HEK293 (cell line): Measurements from ENCODE around the gene POMP.

ENCODE experiments used
- BCL11B ChIP-seq: fragments of 450-650 bp; formaldehyde crosslinking; IDR thresholded peaks from 2 replicates; pipeline ENCODE4 v1.5.1; 2016; ENCODE audit warnings: low read depth, missing biosample characterization, missing genetic modification characterization
- CTCF ChIP-seq: fragments of 450-650 bp; formaldehyde crosslinking; IDR thresholded peaks from 2 replicates; pipeline ENCODE4 v1.5.1; 2016; ENCODE audit warnings: missing biosample characterization, missing genetic modification characterization
- OSR2 ChIP-seq: fragments of 450-650 bp; formaldehyde crosslinking; IDR thresholded peaks from 2 replicates; pipeline ENCODE4 v1.5.1; 2016; ENCODE audit warnings: missing biosample characterization, missing genetic modification characterization
- TCF7L2 ChIP-seq: IDR thresholded peaks from 2 replicates; pipeline ENCODE4 v1.6.1; 2011; ENCODE audit warnings: low read depth, mild to moderate bottlenecking, inconsistent platforms, low read length, moderate library complexity, borderline replicate concordance
- ZBTB49 ChIP-seq: fragments of 450-650 bp; formaldehyde crosslinking; IDR thresholded peaks from 2 replicates; pipeline ENCODE4 v1.5.1; 2016; ENCODE audit warnings: missing biosample characterization, missing genetic modification characterization, low read depth
- ZNF121 ChIP-seq: fragments of 450-650 bp; formaldehyde crosslinking; IDR thresholded peaks from 2 replicates; pipeline ENCODE4 v1.5.1; 2016; ENCODE audit warnings: missing biosample characterization, missing genetic modification characterization
- ZNF24 ChIP-seq: fragments of 450-650 bp; formaldehyde crosslinking; IDR thresholded peaks from 2 replicates; pipeline ENCODE4 v1.5.1; 2016; ENCODE audit warnings: missing biosample characterization, missing genetic modification characterization
- ZNF513 ChIP-seq: fragments of 450-650 bp; IDR thresholded peaks from 2 replicates; pipeline ENCODE4 v1.5.1; 2018; ENCODE audit warnings: missing biosample characterization, missing genetic modification characterization
- TF ChIP-seq, protein P1 (sequence below): fragments of 450-650 bp; formaldehyde crosslinking; IDR thresholded peaks from 2 replicates; pipeline ENCODE4 v1.5.1; 2016; ENCODE audit warnings: missing biosample characterization, missing genetic modification characterization, low read depth
- TF ChIP-seq, protein P2 (sequence below): fragments of 450-650 bp; formaldehyde crosslinking; IDR thresholded peaks from 2 replicates; pipeline ENCODE4 v1.5.1; 2017; ENCODE audit warnings: missing biosample characterization, missing genetic modification characterization
- TF ChIP-seq, protein P3 (sequence below): fragments of 450-650 bp; formaldehyde crosslinking; IDR thresholded peaks from 2 replicates; pipeline ENCODE4 v1.5.1; 2016; ENCODE audit warnings: missing biosample characterization, missing genetic modification characterization

- TF ChIP-seq, protein P1, sequence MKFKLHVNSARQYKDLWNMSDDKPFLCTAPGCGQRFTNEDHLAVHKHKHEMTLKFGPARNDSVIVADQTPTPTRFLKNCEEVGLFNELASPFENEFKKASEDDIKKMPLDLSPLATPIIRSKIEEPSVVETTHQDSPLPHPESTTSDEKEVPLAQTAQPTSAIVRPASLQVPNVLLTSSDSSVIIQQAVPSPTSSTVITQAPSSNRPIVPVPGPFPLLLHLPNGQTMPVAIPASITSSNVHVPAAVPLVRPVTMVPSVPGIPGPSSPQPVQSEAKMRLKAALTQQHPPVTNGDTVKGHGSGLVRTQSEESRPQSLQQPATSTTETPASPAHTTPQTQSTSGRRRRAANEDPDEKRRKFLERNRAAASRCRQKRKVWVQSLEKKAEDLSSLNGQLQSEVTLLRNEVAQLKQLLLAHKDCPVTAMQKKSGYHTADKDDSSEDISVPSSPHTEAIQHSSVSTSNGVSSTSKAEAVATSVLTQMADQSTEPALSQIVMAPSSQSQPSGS, result no peak
- TF ChIP-seq ZNF24 (tag by site-specific recombination) (no peak), TCF7L2 (no peak), CTCF (tag by site-specific recombination) (no peak), OSR2 (tag by site-specific recombination) (no peak), ZBTB49 (tag by site-specific recombination) (no peak), ZNF513 (tag by site-specific recombination) (no peak), BCL11B (no peak), ZNF121 (no peak)
- TF ChIP-seq, protein P2, sequence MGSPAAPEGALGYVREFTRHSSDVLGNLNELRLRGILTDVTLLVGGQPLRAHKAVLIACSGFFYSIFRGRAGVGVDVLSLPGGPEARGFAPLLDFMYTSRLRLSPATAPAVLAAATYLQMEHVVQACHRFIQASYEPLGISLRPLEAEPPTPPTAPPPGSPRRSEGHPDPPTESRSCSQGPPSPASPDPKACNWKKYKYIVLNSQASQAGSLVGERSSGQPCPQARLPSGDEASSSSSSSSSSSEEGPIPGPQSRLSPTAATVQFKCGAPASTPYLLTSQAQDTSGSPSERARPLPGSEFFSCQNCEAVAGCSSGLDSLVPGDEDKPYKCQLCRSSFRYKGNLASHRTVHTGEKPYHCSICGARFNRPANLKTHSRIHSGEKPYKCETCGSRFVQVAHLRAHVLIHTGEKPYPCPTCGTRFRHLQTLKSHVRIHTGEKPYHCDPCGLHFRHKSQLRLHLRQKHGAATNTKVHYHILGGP (tag by site-specific recombination), result no peak
- TF ChIP-seq, protein P3, sequence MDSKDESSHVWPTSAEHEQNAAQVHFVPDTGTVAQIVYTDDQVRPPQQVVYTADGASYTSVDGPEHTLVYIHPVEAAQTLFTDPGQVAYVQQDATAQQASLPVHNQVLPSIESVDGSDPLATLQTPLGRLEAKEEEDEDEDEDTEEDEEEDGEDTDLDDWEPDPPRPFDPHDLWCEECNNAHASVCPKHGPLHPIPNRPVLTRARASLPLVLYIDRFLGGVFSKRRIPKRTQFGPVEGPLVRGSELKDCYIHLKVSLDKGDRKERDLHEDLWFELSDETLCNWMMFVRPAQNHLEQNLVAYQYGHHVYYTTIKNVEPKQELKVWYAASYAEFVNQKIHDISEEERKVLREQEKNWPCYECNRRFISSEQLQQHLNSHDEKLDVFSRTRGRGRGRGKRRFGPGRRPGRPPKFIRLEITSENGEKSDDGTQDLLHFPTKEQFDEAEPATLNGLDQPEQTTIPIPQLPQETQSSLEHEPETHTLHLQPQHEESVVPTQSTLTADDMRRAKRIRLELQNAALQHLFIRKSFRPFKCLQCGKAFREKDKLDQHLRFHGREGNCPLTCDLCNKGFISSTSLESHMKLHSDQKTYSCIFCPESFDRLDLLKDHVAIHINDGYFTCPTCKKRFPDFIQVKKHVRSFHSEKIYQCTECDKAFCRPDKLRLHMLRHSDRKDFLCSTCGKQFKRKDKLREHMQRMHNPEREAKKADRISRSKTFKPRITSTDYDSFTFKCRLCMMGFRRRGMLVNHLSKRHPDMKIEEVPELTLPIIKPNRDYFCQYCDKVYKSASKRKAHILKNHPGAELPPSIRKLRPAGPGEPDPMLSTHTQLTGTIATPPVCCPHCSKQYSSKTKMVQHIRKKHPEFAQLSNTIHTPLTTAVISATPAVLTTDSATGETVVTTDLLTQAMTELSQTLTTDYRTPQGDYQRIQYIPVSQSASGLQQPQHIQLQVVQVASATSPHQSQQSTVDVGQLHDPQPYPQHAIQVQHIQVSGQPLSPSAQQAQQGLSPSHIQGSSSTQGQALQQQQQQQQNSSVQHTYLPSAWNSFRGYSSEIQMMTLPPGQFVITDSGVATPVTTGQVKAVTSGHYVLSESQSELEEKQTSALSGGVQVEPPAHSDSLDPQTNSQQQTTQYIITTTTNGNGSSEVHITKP (tag by site-specific recombination), result no peak
These were observed 42.9 kb upstream of the POMP start for GRCh38 chr13:28615916-28616446.
